Measurements from ENCODE around the gene ST3GAL3. TPM values are rescaled to one million over a fixed set of nuclear protein-coding genes. Genes with fewer than 3 reads are reported as not detected.

The ST3GAL3 gene
- total RNA-seq, 1 experiment from 2014 or later, result 26.0 TPM

DNA sequence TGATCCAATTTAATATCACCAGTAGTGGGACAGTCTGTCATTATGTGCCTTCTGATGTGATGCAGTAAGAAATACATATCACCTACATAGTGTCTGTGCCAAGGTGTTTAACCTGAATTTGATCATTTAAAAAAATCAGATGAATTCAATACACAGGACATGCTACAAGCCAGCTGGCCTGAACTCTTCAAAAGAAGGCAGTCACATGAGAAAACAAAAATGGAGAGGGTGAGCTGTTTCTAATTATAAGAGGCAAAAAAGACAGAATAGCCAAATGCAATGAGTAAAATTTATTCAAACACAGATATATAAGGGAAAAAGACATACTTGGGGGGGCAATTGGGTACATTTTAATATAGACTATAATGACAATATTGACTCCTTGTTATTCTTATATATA lies 66.5 kb downstream of the ST3GAL3 start:
- in situ Hi-C loops (cut with HindIII; ENCODE audit: low pct_unique_long_range_greater_than_20kb, low sequenced_read_pairs), result loop anchor here (25.0 kb wide), 1 partner anchor 163 kb away; the partner anchor contains the start of genes ARTN and IPO13

DNA sequence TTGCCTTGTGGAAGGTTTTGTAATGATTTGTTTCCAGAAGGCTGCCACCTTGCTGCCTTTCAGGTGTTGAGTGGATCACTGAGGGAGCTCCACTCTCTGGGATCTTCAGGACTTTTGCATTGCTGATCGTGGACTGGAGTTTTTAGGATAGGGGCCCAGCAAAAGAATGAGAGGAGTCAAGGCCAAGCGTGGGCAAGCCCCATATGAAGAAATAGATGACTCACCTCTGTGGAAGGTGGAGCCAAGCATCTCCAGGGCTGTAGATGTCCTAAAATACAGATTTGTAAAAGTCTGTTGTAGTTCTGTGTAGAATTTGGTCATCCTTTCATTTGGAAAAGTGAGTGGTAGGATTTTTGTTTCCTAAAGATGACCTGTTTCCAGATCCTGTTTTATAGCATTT lies 67.0 kb downstream of the ST3GAL3 start:
- ATAC-seq (no peak), DNase-seq (ENCODE audit: low read depth, low spot score) (no peak)
- in situ Hi-C loops (cut with HindIII; ENCODE audit: low pct_unique_long_range_greater_than_20kb, low sequenced_read_pairs) (loop anchor here (25.0 kb wide), 1 partner anchor 163 kb away; the partner anchor contains the start of genes ARTN and IPO13), intact Hi-C loops (cut with micrococcal nuclease; ENCODE audit: unreplicated experiment) (no loop called here)
- BruUV-seq (replicated peaks), result no TSS peak
- no peaks in the 10 kb centered on the region for H3K27me3 ChIP-seq (ENCODE audit: control insufficient read depth, insufficient read depth, low read length)
- POLR2A ChIA-PET, result no interaction called here
- no peaks in the 10 kb centered on the region for H3K4me1 ChIP-seq (ENCODE audit: control insufficient read depth, insufficient read depth, low read length)
- no peak overlapping the region for H3K4me3 ChIP-seq (ENCODE audit: low read depth in 2 of 2, low read length in 2 of 2)
- no peak overlapping the region for H3K27ac ChIP-seq (ENCODE audit: low read length)
- no peaks in the 10 kb centered on the region for H3K9me3 ChIP-seq (ENCODE audit: control insufficient read depth, insufficient read depth, low read depth, low read length)
- TF ChIP-seq, protein P1, sequence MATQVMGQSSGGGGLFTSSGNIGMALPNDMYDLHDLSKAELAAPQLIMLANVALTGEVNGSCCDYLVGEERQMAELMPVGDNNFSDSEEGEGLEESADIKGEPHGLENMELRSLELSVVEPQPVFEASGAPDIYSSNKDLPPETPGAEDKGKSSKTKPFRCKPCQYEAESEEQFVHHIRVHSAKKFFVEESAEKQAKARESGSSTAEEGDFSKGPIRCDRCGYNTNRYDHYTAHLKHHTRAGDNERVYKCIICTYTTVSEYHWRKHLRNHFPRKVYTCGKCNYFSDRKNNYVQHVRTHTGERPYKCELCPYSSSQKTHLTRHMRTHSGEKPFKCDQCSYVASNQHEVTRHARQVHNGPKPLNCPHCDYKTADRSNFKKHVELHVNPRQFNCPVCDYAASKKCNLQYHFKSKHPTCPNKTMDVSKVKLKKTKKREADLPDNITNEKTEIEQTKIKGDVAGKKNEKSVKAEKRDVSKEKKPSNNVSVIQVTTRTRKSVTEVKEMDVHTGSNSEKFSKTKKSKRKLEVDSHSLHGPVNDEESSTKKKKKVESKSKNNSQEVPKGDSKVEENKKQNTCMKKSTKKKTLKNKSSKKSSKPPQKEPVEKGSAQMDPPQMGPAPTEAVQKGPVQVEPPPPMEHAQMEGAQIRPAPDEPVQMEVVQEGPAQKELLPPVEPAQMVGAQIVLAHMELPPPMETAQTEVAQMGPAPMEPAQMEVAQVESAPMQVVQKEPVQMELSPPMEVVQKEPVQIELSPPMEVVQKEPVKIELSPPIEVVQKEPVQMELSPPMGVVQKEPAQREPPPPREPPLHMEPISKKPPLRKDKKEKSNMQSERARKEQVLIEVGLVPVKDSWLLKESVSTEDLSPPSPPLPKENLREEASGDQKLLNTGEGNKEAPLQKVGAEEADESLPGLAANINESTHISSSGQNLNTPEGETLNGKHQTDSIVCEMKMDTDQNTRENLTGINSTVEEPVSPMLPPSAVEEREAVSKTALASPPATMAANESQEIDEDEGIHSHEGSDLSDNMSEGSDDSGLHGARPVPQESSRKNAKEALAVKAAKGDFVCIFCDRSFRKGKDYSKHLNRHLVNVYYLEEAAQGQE (IDR thresholded peaks at IDR 0.05; ENCODE audit: insufficient read depth in 1 of 2, low read depth in 2 of 2, low read length in 1 of 2), result no peak
- TF ChIP-seq SIN3A (IDR thresholded peaks at IDR 0.05; ENCODE audit: borderline replicate concordance, insufficient read depth, low read depth, low read length) (no peak), POLR2AphosphoS5 (IDR thresholded peaks at IDR 0.05; ENCODE audit: low read depth, low read length) (no peak), TCF7L2 (IDR thresholded peaks at IDR 0.05; ENCODE audit: low read depth, low read length) (no peak)
- TF ChIP-seq, protein P2, sequence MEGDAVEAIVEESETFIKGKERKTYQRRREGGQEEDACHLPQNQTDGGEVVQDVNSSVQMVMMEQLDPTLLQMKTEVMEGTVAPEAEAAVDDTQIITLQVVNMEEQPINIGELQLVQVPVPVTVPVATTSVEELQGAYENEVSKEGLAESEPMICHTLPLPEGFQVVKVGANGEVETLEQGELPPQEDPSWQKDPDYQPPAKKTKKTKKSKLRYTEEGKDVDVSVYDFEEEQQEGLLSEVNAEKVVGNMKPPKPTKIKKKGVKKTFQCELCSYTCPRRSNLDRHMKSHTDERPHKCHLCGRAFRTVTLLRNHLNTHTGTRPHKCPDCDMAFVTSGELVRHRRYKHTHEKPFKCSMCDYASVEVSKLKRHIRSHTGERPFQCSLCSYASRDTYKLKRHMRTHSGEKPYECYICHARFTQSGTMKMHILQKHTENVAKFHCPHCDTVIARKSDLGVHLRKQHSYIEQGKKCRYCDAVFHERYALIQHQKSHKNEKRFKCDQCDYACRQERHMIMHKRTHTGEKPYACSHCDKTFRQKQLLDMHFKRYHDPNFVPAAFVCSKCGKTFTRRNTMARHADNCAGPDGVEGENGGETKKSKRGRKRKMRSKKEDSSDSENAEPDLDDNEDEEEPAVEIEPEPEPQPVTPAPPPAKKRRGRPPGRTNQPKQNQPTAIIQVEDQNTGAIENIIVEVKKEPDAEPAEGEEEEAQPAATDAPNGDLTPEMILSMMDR (IDR thresholded peaks at IDR 0.05), result no peak
- no peaks in the 10 kb centered on the region for H3K36me3 ChIP-seq (ENCODE audit: control insufficient read depth, insufficient read depth, low read length)
- CTCF ChIA-PET, result no interaction called here

More for the DNA sequence above, 66.5 kb downstream of the ST3GAL3 start:
- TF ChIP-seq SIN3A (IDR thresholded peaks at IDR 0.05; ENCODE audit: borderline replicate concordance, insufficient read depth, low read depth, low read length), result no peak
- TF ChIP-seq, protein P2 (IDR thresholded peaks at IDR 0.05), result no peak
- no peak overlapping the region for H3K4me3 ChIP-seq (ENCODE audit: low read depth in 2 of 2, low read length in 2 of 2)
- DNase-seq (ENCODE audit: low read depth, low spot score) (no peak), ATAC-seq (no peak)
- no TSS peak for BruUV-seq (replicated peaks)
- H3K4me1 ChIP-seq (ENCODE audit: control insufficient read depth, insufficient read depth, low read length), result no peaks in the 10 kb centered on the region
- no peaks in the 10 kb centered on the region for H3K36me3 ChIP-seq (ENCODE audit: control insufficient read depth, insufficient read depth, low read length)
- no peak overlapping the region for H3K27ac ChIP-seq (ENCODE audit: low read length)
- ChIA-PET POLR2A (no interaction called here), CTCF (no interaction called here)
- H3K27me3 ChIP-seq (ENCODE audit: control insufficient read depth, insufficient read depth, low read length), result no peaks in the 10 kb centered on the region
- intact Hi-C loops (cut with micrococcal nuclease; ENCODE audit: unreplicated experiment), result no loop called here
- H3K9me3 ChIP-seq (ENCODE audit: control insufficient read depth, insufficient read depth, low read depth, low read length), result no peaks in the 10 kb centered on the region
